Measurements from ENCODE around the gene TBC1D5. TPM values are rescaled to one million over a fixed set of nuclear protein-coding genes. Genes with fewer than 3 reads are reported as not detected.
A peak's percentile ranks its signal among the peaks of the same experiment; 100 is the strongest.

Gene TBC1D5
- polyA plus RNA-seq, 4 donors, result 5.1 to 37.6 (median 12.4) TPM

DNA sequence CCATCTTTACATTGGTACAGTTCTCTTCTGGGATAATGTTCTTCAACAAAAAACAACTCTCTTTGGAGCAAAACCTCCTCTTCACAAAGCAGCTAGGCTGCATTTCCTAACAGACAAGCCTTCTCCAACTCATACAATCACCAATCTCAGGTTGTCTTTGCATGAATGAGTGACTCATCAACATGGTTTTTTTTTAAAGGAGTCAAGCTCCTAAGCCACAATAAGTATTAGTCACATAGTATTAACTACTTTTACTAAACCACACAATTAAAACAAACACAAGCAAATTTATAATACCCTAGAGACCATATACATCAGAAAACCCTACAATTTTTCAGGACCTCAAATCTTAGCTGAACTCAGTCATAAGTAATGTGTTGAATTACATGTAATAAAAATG, 137.4 kb downstream of the TBC1D5 start:
- Histone ChIP-seq H3K36me3 (ENCODE audit: control insufficient read depth in 3 of 3, insufficient read depth in 2 of 3, low read depth in 1 of 3, low read length in 3 of 3) (peaks cover 0 to 4% (median 0%) of the 10 kb centered on the region in 3 donors), H3K27me3 (ENCODE audit: control insufficient read depth in 3 of 3, insufficient read depth in 3 of 3, low read length in 3 of 3) (no peaks in the 10 kb centered on the region), H3K27ac (ENCODE audit: low read depth in 1 of 3, low read length in 2 of 3) (no peak overlapping the region), H3K4me3 (ENCODE audit: low read depth in 1 of 3, low read length in 3 of 3) (no peak overlapping the region), H3K9me3 (ENCODE audit: control insufficient read depth in 2 of 2, insufficient read depth in 1 of 2, low read depth in 1 of 2, low read length in 1 of 2) (peaks cover 0 to 14% of the 10 kb centered on the region in 2 donors), H3K4me1 (ENCODE audit: control insufficient read depth in 3 of 3, insufficient read depth in 2 of 3, low read depth in 1 of 3, low read length in 2 of 3) (no peaks in the 10 kb centered on the region)
- DNase-seq, result no peak
- FAIRE-seq, result no peak

DNA sequence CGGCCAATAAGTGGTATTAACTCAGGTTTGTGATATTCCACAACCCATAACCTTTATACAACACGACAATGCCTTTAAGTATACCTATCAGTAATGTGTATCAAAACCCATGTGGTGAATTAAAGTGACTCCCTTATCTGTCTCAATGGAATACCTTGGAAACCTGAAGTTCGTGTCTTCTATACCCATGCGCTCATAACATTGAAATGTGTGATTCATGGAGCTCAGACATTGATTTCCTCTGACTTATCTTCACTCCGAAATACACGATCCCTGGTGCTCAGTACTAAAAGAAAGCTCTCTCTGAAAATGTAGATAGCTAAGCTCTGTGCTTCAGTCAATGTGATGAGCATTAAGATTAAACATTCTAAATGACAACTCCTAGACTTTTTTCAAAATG, 140.3 kb downstream of the TBC1D5 start:
- peaks cover 0 to 4% (median 0%) of the 10 kb centered on the region in 3 donors for H3K36me3 ChIP-seq (ENCODE audit: control insufficient read depth in 3 of 3, insufficient read depth in 2 of 3, low read depth in 1 of 3, low read length in 3 of 3)
- H3K9me3 ChIP-seq (ENCODE audit: control insufficient read depth in 2 of 2, insufficient read depth in 1 of 2, low read depth in 1 of 2, low read length in 1 of 2), result peaks cover 0 to 22% of the 10 kb centered on the region in 2 donors
- no peak overlapping the region for H3K27ac ChIP-seq (ENCODE audit: low read depth in 1 of 3, low read length in 2 of 3)
- no peaks in the 10 kb centered on the region for H3K27me3 ChIP-seq (ENCODE audit: control insufficient read depth in 3 of 3, insufficient read depth in 3 of 3, low read length in 3 of 3)
- H3K4me1 ChIP-seq (ENCODE audit: control insufficient read depth in 3 of 3, insufficient read depth in 2 of 3, low read depth in 1 of 3, low read length in 2 of 3), result no peaks in the 10 kb centered on the region
- H3K4me3 ChIP-seq (ENCODE audit: low read depth in 1 of 3, low read length in 3 of 3), result no peak overlapping the region
- DNase-seq (no peak), FAIRE-seq (no peak)
- 95 to 98% (median 98%) methylated on average over 6 of the region's 6 CpGs for WGBS, 3 donors

DNA sequence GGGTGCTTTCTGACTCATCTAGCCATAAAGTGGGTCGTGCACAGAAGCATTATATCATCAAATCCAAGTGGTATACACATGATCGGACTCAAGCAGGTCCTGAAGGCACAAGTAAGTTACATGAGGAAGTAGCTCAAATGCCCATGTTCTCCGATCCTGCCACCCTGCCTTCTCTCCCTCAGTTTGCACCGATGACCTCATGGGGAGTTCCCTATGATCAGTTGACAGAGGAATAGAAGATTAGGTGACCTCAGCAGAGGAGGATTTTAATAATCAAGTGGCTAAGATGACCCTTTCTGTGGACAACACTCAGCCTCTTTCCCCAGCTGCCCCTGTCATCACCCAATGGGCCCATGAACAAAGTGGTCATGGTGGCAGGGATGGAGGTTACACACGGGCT, 149.5 kb downstream of the TBC1D5 start:
- Histone ChIP-seq H3K27ac (ENCODE audit: low read depth in 1 of 3, low read length in 2 of 3) (no peak overlapping the region), H3K4me1 (ENCODE audit: control insufficient read depth in 3 of 3, insufficient read depth in 2 of 3, low read depth in 1 of 3, low read length in 2 of 3) (no peaks in the 10 kb centered on the region), H3K27me3 (ENCODE audit: control insufficient read depth in 3 of 3, insufficient read depth in 3 of 3, low read length in 3 of 3) (no peaks in the 10 kb centered on the region), H3K4me3 (ENCODE audit: low read depth in 1 of 3, low read length in 3 of 3) (no peak overlapping the region), H3K9me3 (ENCODE audit: control insufficient read depth in 2 of 2, insufficient read depth in 1 of 2, low read depth in 1 of 2, low read length in 1 of 2) (peaks cover 2 to 49% of the 10 kb centered on the region in 2 donors), H3K36me3 (ENCODE audit: control insufficient read depth in 3 of 3, insufficient read depth in 2 of 3, low read depth in 1 of 3, low read length in 3 of 3) (peaks cover 0 to 2% (median 0%) of the 10 kb centered on the region in 3 donors)
- no peak for DNase-seq
- WGBS, 3 donors, result 89 to 95% (median 91%) methylated on average over 5 of the region's 5 CpGs
- no peak for FAIRE-seq

DNA sequence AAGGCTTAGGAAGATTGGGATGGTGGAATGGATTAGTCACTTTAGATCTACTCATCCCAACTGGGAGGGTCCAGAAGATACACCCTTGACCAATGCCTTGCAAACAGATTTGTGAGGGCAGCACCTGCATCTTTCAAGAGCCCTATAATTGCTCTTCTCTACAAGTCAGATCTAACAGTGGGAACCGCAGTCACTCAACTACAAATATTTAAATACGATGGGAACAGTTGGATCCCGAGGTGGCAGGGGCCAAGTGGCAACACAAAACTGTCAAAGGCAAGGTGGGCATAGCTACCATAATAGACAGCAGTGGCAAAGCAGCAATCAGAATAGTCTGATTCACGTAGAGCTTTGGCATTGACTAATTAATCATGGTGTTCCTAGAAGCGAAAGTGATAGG, 152.0 kb downstream of the TBC1D5 start:
- H3K9me3 ChIP-seq (ENCODE audit: control insufficient read depth in 2 of 2, insufficient read depth in 1 of 2, low read depth in 1 of 2, low read length in 1 of 2), result peaks cover 2 to 49% of the 10 kb centered on the region in 2 donors
- H3K4me3 ChIP-seq (ENCODE audit: low read depth in 1 of 3, low read length in 3 of 3), result no peak overlapping the region
- H3K27me3 ChIP-seq (ENCODE audit: control insufficient read depth in 3 of 3, insufficient read depth in 3 of 3, low read length in 3 of 3), result no peaks in the 10 kb centered on the region
- H3K27ac ChIP-seq (ENCODE audit: low read depth in 1 of 3, low read length in 2 of 3), result no peak overlapping the region
- FAIRE-seq (no peak), DNase-seq (no peak)
- 97 to 98% (median 98%) methylated on average over 5 of the region's 5 CpGs for WGBS, 3 donors
- no peaks in the 10 kb centered on the region for H3K4me1 ChIP-seq (ENCODE audit: control insufficient read depth in 3 of 3, insufficient read depth in 2 of 3, low read depth in 1 of 3, low read length in 2 of 3)
- H3K36me3 ChIP-seq (ENCODE audit: control insufficient read depth in 3 of 3, insufficient read depth in 2 of 3, low read depth in 1 of 3, low read length in 3 of 3), result peaks cover 0 to 2% (median 0%) of the 10 kb centered on the region in 3 donors

DNA sequence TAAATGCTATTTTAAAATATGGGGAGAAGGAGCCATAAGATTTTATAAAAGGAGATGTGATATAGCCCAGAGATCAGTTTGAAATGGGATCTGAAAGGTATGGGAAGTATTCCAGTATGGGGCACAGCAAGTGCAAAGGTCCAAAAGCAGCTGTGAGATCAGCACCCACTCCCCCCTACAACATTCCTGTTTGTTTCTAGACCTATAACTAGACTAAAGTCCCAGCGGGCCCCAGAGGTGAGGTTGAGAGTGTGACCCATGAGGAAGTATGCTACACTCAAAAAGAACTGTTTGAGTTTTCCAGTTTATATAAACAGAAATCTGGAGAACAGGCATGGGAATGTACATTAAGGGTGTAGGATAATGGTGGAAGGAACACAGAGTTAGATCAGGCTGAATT, 152.5 kb downstream of the TBC1D5 start:
- DNase-seq (no peak), FAIRE-seq (no peak)
- H3K4me1 ChIP-seq (ENCODE audit: control insufficient read depth in 3 of 3, insufficient read depth in 2 of 3, low read depth in 1 of 3, low read length in 2 of 3), result no peaks in the 10 kb centered on the region
- no peak overlapping the region for H3K27ac ChIP-seq (ENCODE audit: low read depth in 1 of 3, low read length in 2 of 3)
- 98 to 100% (median 100%) methylated on average over 1 of the region's 1 CpG for WGBS, 3 donors
- H3K9me3 ChIP-seq (ENCODE audit: control insufficient read depth in 2 of 2, insufficient read depth in 1 of 2, low read depth in 1 of 2, low read length in 1 of 2), result peaks cover 2 to 47% of the 10 kb centered on the region in 2 donors
- H3K27me3 ChIP-seq (ENCODE audit: control insufficient read depth in 3 of 3, insufficient read depth in 3 of 3, low read length in 3 of 3), result no peaks in the 10 kb centered on the region
- H3K4me3 ChIP-seq (ENCODE audit: low read depth in 1 of 3, low read length in 3 of 3), result no peak overlapping the region
- H3K36me3 ChIP-seq (ENCODE audit: control insufficient read depth in 3 of 3, insufficient read depth in 2 of 3, low read depth in 1 of 3, low read length in 3 of 3), result peaks cover 0 to 2% (median 0%) of the 10 kb centered on the region in 3 donors

DNA sequence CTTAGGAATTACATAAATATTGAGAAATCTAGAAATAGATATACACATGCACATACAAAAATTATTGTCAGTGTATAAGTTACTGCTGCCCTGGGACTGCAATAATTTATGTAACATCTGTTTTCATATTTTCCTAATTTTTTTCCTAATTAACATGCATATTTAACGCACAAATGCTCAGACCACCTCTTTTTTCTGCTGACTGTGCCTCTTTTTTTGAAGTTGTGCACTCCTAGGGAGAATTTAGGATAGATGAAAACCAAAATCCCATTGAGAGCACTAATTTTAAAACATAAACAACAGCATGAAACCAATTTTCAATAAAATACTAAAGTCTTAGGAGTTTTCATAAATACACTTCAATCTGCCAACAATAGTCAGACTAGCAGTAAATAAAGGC, 154.0 kb downstream of the TBC1D5 start:
- Histone ChIP-seq H3K4me3 (ENCODE audit: low read depth in 1 of 3, low read length in 3 of 3) (no peak overlapping the region), H3K9me3 (ENCODE audit: control insufficient read depth in 2 of 2, insufficient read depth in 1 of 2, low read depth in 1 of 2, low read length in 1 of 2) (peaks cover 2 to 39% of the 10 kb centered on the region in 2 donors), H3K27me3 (ENCODE audit: control insufficient read depth in 3 of 3, insufficient read depth in 3 of 3, low read length in 3 of 3) (no peaks in the 10 kb centered on the region), H3K27ac (ENCODE audit: low read depth in 1 of 3, low read length in 2 of 3) (no peak overlapping the region), H3K4me1 (ENCODE audit: control insufficient read depth in 3 of 3, insufficient read depth in 2 of 3, low read depth in 1 of 3, low read length in 2 of 3) (no peaks in the 10 kb centered on the region), H3K36me3 (ENCODE audit: control insufficient read depth in 3 of 3, insufficient read depth in 2 of 3, low read depth in 1 of 3, low read length in 3 of 3) (peaks cover 0 to 2% (median 0%) of the 10 kb centered on the region in 3 donors)
- no peak for FAIRE-seq
- DNase-seq, result no peak
- 93 to 98% (median 94%) methylated on average over 1 of the region's 1 CpG for WGBS, 3 donors

DNA sequence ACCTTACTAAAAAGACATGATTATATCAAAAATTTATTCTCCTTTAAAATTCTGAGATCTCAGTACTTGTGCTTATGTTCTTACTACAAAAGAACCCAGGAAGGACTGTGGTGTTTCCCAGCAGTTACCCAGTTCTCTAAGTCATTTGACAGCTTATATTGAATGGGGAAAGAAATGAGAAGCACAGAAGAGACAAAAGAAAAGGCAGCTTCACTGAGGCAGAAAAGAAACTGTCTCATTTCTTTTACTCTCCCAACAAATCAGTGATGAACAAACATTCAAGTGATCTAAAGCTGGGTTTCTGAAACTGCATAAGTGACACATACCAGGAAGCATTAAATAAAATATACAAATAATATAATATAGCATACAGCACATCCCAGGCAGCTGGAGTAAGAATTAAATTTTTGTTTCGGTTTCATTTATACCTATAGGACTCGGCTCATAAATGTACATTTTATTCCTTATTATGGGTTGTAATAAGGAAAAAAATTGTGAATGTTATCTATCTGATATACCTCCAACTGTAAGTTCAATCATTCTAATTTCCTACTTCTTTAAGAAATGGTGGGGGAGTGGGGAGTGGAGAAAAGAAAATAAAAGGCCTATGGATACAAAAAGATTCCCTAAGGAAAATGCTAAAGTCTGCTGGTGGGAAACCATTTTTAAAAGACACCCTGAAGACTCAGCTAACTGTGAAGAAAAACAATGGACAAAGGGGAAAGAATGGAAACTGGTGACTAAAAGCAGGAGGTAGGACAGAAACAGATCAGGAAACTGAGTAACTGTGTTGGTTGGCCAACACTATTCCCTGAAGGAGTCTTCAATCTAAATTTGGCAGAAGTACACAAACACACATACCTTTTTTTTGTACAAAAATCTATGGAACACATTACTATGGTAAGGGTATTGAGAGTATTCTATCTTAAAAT, 156.8 kb downstream of the TBC1D5 start:
- H3K4me3 ChIP-seq (ENCODE audit: low read depth in 1 of 3, low read length in 3 of 3), result no peak overlapping the region
- DNase-seq, result peak in 1 of 2 donors; percentile 44
- no peaks in the 10 kb centered on the region for H3K27me3 ChIP-seq (ENCODE audit: control insufficient read depth in 3 of 3, insufficient read depth in 3 of 3, low read length in 3 of 3)
- H3K27ac ChIP-seq (ENCODE audit: low read depth in 1 of 3, low read length in 2 of 3), result no peak overlapping the region
- peaks cover 0 to 13% of the 10 kb centered on the region in 2 donors for H3K9me3 ChIP-seq (ENCODE audit: control insufficient read depth in 2 of 2, insufficient read depth in 1 of 2, low read depth in 1 of 2, low read length in 1 of 2)
- WGBS, 3 donors, result 14 to 53% (median 36%) methylated on average over 2 of the region's 2 CpGs
- no peaks in the 10 kb centered on the region for H3K36me3 ChIP-seq (ENCODE audit: control insufficient read depth in 3 of 3, insufficient read depth in 2 of 3, low read depth in 1 of 3, low read length in 3 of 3)
- no peak for FAIRE-seq
- H3K4me1 ChIP-seq (ENCODE audit: control insufficient read depth in 3 of 3, insufficient read depth in 2 of 3, low read depth in 1 of 3, low read length in 2 of 3), result no peaks in the 10 kb centered on the region

DNA sequence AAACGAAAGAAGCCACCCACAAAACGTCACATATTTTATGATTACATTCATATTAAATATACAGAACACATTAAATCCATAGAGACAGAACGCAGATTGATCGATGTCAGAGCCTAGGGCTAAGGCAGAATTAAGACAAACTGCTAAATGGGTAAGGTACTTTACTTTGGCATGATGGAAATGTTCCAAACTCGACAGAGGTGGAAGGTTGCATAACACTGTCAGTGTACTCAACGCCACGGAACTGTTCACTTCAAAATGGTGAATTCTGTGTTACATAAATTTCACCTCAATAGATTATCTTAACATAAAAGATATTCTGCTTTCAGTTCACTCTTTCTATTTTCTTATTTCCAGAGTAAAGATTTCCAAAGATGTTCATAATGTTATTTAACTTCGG, 158.4 kb downstream of the TBC1D5 start:
- Histone ChIP-seq H3K27me3 (ENCODE audit: control insufficient read depth in 3 of 3, insufficient read depth in 3 of 3, low read length in 3 of 3) (no peaks in the 10 kb centered on the region), H3K4me3 (ENCODE audit: low read depth in 1 of 3, low read length in 3 of 3) (no peak overlapping the region), H3K9me3 (ENCODE audit: control insufficient read depth in 2 of 2, insufficient read depth in 1 of 2, low read depth in 1 of 2, low read length in 1 of 2) (no peaks in the 10 kb centered on the region), H3K36me3 (ENCODE audit: control insufficient read depth in 3 of 3, insufficient read depth in 2 of 3, low read depth in 1 of 3, low read length in 3 of 3) (no peaks in the 10 kb centered on the region), H3K4me1 (ENCODE audit: control insufficient read depth in 3 of 3, insufficient read depth in 2 of 3, low read depth in 1 of 3, low read length in 2 of 3) (peaks cover 0 to 3% (median 0%) of the 10 kb centered on the region in 3 donors), H3K27ac (ENCODE audit: low read depth in 1 of 3, low read length in 2 of 3) (no peak overlapping the region)
- no peak for FAIRE-seq
- 93 to 97% (median 95%) methylated on average over 8 of the region's 8 CpGs for WGBS, 3 donors
- DNase-seq, result no peak
